BE2C (cell line): ENCODE measurements around the gene NISCH.

Experiments used
- DNase-seq: peaks from one replicate; pipeline ENCODE4 v3.0.0-alpha.2; 2020
- H3K27me3 ChIP-seq: fragments of 250-450 bp; sonication (Bioruptor Pico); 2 replicates; pipeline ENCODE4 v1.5.1; 2020; ENCODE audit warnings: mild to moderate bottlenecking
- H3K36me3 ChIP-seq: fragments of 250-450 bp; sonication (Bioruptor Pico); 2 replicates; pipeline ENCODE4 v1.5.1; 2020; ENCODE audit warnings: mild to moderate bottlenecking
- H3K4me1 ChIP-seq: fragments of 250-450 bp; sonication (Bioruptor Pico); 2 replicates; pipeline ENCODE4 v1.5.1; 2020
- H3K4me3 ChIP-seq: 2 replicates; pipeline ENCODE4 v1.5.1; 2011; ENCODE audit warnings: low read depth, low read length
- H3K9me3 ChIP-seq: fragments of 250-450 bp; sonication (Bioruptor Pico); 2 replicates; pipeline ENCODE4 v1.5.1; 2020
- TF ChIP-seq, protein P1 (sequence below): IDR thresholded peaks from 2 replicates; pipeline ENCODE4 v1.5.1; 2012; ENCODE audit warnings: mild to moderate bottlenecking, low read depth, low read length

Gene NISCH

DNA sequence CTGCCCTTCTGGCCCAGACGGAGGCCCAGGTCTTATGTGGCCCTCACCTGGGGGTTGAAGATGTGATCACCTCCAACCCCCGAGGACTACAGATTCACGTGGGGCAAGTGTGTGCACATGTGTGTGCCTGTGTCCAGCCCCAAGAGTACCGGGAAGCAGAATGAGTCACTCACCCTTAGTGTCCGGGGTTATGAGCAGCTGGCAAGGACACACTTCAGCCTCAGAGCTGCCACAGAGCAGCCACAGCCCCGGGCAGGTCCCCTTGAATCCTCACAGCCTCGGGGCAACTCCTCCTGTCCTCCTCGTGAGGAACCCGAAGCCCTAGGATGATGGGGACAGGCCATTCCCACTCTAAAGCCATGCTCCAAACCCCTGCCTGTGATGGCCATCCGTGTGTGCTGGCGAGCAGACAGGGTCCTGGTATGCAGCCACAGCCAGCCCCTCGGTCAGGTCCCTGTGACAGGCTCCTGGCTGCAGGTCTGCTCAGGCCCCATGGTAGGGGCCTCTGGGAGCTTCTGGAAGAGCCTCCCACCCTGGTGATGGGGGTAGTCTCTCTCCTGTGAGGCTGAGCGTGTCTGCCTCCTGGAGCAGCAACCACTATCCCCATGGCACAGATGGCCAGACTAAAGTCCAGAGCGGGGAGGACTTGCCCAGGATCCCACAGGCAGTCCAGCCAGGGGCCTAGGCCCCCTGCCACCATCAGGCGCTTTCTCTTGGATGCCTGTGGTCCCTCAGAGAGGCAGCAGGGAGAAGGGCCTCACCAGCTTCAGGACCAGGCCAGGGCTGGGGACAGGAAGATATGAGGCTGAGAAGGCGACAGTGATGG is 40.6 kb downstream of the NISCH start:
- no peak overlapping the region for H3K4me3 ChIP-seq
- no peak for DNase-seq
- no peaks in the 10 kb centered on the region for H3K27me3 ChIP-seq
- TF ChIP-seq, protein P1, sequence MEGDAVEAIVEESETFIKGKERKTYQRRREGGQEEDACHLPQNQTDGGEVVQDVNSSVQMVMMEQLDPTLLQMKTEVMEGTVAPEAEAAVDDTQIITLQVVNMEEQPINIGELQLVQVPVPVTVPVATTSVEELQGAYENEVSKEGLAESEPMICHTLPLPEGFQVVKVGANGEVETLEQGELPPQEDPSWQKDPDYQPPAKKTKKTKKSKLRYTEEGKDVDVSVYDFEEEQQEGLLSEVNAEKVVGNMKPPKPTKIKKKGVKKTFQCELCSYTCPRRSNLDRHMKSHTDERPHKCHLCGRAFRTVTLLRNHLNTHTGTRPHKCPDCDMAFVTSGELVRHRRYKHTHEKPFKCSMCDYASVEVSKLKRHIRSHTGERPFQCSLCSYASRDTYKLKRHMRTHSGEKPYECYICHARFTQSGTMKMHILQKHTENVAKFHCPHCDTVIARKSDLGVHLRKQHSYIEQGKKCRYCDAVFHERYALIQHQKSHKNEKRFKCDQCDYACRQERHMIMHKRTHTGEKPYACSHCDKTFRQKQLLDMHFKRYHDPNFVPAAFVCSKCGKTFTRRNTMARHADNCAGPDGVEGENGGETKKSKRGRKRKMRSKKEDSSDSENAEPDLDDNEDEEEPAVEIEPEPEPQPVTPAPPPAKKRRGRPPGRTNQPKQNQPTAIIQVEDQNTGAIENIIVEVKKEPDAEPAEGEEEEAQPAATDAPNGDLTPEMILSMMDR, result no peak
- H3K4me1 ChIP-seq, result no peaks in the 10 kb centered on the region
- no peaks in the 10 kb centered on the region for H3K36me3 ChIP-seq
- H3K9me3 ChIP-seq, result no peaks in the 10 kb centered on the region

DNA sequence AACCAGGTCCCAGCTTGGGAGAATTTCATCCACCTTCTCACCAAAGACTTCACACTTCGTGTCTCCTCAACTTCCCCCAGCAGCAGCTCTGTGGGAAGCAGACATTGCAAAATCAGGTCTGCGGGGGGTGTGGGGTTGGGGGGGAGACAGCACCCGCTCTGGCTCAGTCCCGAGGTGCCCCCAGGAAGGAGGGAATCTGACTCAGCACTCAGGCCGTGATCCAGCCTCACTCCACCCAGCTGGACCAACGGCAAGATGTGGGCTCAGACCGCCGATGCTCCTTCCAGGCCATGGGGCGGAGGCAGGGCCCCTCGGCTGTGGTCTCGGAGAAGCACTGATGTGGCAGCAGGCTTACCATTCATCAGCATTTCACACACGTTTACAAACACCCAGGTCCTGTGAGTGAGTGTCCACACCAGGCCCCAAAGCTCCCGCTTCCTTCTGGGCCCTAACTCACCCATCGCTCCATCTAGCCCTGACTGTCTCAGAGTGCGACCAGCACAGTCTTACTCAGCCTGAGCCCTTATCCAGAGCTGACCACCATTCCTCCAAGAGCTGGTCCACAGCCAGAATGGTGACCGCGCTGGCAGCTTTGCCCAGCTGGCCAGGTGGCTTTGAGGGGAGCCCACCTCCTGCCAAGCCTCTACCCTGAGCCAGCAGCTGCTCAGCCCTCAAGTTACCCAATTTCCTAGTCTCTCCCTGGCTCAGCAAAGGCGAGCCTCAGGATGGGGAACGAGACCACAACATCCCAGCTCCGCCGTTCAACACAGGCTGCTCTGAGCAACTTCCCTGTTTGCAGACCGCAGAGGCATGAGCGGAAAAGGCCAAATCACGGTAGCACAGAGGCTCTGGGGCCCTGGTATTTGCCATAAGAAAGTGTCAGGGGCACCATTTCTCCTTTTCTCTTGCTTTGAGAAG is 43.0 kb downstream of the NISCH start:
- H3K9me3 ChIP-seq, result no peaks in the 10 kb centered on the region
- H3K4me1 ChIP-seq, result no peaks in the 10 kb centered on the region
- no peak for DNase-seq
- no peak overlapping the region for H3K4me3 ChIP-seq
- TF ChIP-seq, protein P1, result no peak
- no peaks in the 10 kb centered on the region for H3K27me3 ChIP-seq
- no peaks in the 10 kb centered on the region for H3K36me3 ChIP-seq

DNA sequence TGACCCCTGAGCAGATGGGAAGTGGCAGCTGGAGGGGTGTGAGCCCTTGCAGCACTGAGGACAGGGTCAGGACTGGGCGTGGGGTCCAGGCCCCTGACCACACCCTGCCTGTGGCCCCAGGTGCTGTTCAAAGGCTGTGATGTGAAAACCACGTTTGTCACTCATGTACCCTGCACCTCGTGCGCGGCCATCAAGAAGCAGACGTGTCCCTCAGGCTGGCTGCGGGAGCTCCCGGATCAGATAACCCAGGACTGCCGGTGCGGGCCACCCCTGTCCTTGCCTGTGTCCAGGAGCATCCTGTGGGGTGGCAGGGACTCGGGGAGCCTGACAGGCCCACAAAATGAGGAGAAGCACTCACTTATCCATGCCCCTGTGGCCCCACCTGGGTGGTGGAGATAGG is 45.6 kb downstream of the NISCH start:
- TF ChIP-seq, protein P1, result no peak
- H3K27me3 ChIP-seq, result no peaks in the 10 kb centered on the region
- H3K4me1 ChIP-seq, result no peaks in the 10 kb centered on the region
- H3K36me3 ChIP-seq, result no peaks in the 10 kb centered on the region
- no peak for DNase-seq
- H3K9me3 ChIP-seq, result no peaks in the 10 kb centered on the region
- no peak overlapping the region for H3K4me3 ChIP-seq

DNA sequence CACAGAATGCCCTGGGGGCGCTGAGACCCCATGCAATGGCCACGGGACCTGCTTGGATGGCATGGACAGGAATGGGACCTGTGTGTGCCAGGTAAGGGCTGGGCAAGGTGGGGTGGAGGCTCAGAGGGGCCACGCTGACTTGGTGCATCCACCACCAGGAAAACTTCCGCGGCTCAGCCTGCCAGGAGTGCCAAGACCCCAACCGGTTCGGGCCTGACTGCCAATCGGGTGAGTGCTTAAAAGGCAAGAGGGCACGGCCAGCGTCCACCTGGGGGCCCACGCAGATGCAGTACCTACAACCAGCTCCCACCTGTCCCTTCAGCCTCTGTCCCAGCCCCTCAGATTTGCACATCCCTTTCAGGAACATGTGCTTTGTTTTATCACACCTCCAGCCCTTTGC is 46.6 kb downstream of the NISCH start:
- no peak for DNase-seq
- no peaks in the 10 kb centered on the region for H3K36me3 ChIP-seq
- TF ChIP-seq, protein P1, result no peak
- no peaks in the 10 kb centered on the region for H3K9me3 ChIP-seq
- no peak overlapping the region for H3K4me3 ChIP-seq
- H3K4me1 ChIP-seq, result no peaks in the 10 kb centered on the region
- H3K27me3 ChIP-seq, result no peaks in the 10 kb centered on the region

DNA sequence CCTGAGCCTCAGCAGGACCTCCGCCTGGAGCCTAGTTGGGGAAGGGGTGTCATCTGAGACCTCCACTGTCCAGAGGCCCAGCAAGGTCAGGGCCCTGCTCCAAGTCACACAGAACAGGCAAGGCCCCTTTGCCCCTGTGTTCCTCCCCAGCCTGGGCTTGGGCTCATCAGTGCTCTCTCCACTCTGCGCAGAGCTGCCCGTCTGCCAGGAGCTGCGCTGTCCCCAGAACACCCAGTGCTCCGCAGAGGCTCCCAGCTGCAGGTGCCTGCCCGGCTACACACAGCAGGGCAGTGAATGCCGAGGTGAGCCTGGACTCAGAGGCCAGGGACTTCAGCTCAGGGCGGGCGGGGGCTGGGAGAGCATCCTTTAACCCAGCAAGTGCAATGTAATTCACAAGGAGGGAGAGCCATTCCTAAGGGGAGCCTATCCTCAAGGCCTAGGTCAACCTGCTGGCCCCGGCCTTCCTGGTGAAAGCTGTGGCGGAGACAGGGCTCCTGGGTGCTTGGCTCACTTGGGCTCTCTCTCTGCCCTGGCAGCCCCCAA is 47.5 kb downstream of the NISCH start:
- DNase-seq, result no peak
- Histone ChIP-seq H3K4me1 (no peaks in the 10 kb centered on the region), H3K9me3 (no peaks in the 10 kb centered on the region), H3K4me3 (no peak overlapping the region), H3K27me3 (no peaks in the 10 kb centered on the region), H3K36me3 (no peaks in the 10 kb centered on the region)
- TF ChIP-seq, protein P1, result no peak
